Measurements from ENCODE around the gene IMPA2. TPM values are rescaled to one million over a fixed set of nuclear protein-coding genes. Genes with fewer than 3 reads are reported as not detected.
"Not testable (repeated sequence)": the region's sequence is repeated elsewhere in the genome, so short reads cannot be mapped to it uniquely, and the experiment has no call there.

Gene IMPA2
- total and polyA plus RNA-seq, 4 experiments from 2014 or later, result 4.9 to 9.8 (median 6.5) TPM

- H3K9me3 ChIP-seq (ENCODE audit: control insufficient read depth in 1 of 2, low read length in 2 of 2), result peaks cover 0 to 5% of the 10 kb centered on the region in 2 donors
- ChIA-PET CTCF (ENCODE audit: partially characterized antibody) (interaction anchor here (1.0 to 2.2 kb wide), 3 partner anchors 15 to 42 kb away, joined by 3 to 11 read pairs (median 8); no protein-coding TSS in a partner anchor), POLR2A (ENCODE audit: partially characterized antibody) (no interaction called here)
- Mint-ChIP-seq H3K9me3 (peaks cover 3 to 17% (median 16%) of the 10 kb centered on the region in 8 donors), H3K4me3 (no peak overlapping the region), H3K4me1 (peaks cover 0 to 7% (median 0%) of the 10 kb centered on the region in 4 donors), H3K27ac (no peak overlapping the region), H3K27me3 (peaks cover 2 to 3% of the 10 kb centered on the region in 2 donors), H3K36me3 (peaks cover 1 to 13% of the 10 kb centered on the region in 2 donors)
- H3K36me3 ChIP-seq (ENCODE audit: insufficient read depth, low read length), result no peaks in the 10 kb centered on the region
- intact Hi-C loops (cut with micrococcal nuclease), result no loop called here
- no peak for DNase-seq
- H3K27me3 ChIP-seq (ENCODE audit: insufficient read depth, low read length), result no peaks in the 10 kb centered on the region
- no peaks in the 10 kb centered on the region for H3K4me1 ChIP-seq (ENCODE audit: insufficient read depth, low read length)
- no peak overlapping the region for H3K4me3 ChIP-seq (ENCODE audit: low read length in 2 of 2)
- H3K27ac ChIP-seq (ENCODE audit: low read depth, low read length), result no peak overlapping the region
These were observed 28.2 kb upstream of the IMPA2 start for GRCh38 chr18:11953113-11953512.

- ChIA-PET CTCF (ENCODE audit: partially characterized antibody) (interaction anchor here (1.4 to 2.2 kb wide), 2 partner anchors 17 to 83 kb away, joined by 3 to 11 read pairs; no protein-coding TSS in a partner anchor), POLR2A (ENCODE audit: partially characterized antibody) (no interaction called here)
- H3K9me3 Mint-ChIP-seq, result peaks cover 3 to 17% (median 16%) of the 10 kb centered on the region in 8 donors
- Histone ChIP-seq H3K9me3 (ENCODE audit: control insufficient read depth in 1 of 2, low read length in 2 of 2) (peaks cover 0 to 5% of the 10 kb centered on the region in 2 donors), H3K27ac (ENCODE audit: low read depth, low read length) (no peak overlapping the region), H3K36me3 (ENCODE audit: insufficient read depth, low read length) (no peaks in the 10 kb centered on the region), H3K27me3 (ENCODE audit: insufficient read depth, low read length) (no peaks in the 10 kb centered on the region), H3K4me1 (ENCODE audit: insufficient read depth, low read length) (no peaks in the 10 kb centered on the region), H3K4me3 (ENCODE audit: low read length in 2 of 2) (no peak overlapping the region)
- DNase-seq, result no peak
- peaks cover 1 to 13% of the 10 kb centered on the region in 2 donors for H3K36me3 Mint-ChIP-seq
- intact Hi-C loops (cut with micrococcal nuclease), result no loop called here
- no peaks in the 10 kb centered on the region for H3K4me1 Mint-ChIP-seq
- H3K4me3 Mint-ChIP-seq, result no peak overlapping the region
- peaks cover 2 to 3% of the 10 kb centered on the region in 2 donors for H3K27me3 Mint-ChIP-seq
- H3K27ac Mint-ChIP-seq, result no peak overlapping the region
These were observed 25.9 kb upstream of the IMPA2 start for GRCh38 chr18:11955239-11956029.

GRCh38 chr18:11956371-11957308 is 24.7 kb upstream of the IMPA2 start:
- POLR2A ChIA-PET (ENCODE audit: partially characterized antibody), result no interaction called here

GRCh38 chr18:11957636-11958035 is 23.7 kb upstream of the IMPA2 start:
- no peaks in the 10 kb centered on the region for H3K27me3 ChIP-seq (ENCODE audit: insufficient read depth, low read length)
- Mint-ChIP-seq H3K4me3 (no peak overlapping the region), H3K9me3 (peaks cover 3 to 17% (median 16%) of the 10 kb centered on the region in 8 donors), H3K36me3 (peaks cover 1 to 13% of the 10 kb centered on the region in 2 donors), H3K27ac (no peak overlapping the region), H3K27me3 (peaks cover 3% of the 10 kb centered on the region in 2 donors), H3K4me1 (no peaks in the 10 kb centered on the region)
- ChIA-PET CTCF (ENCODE audit: partially characterized antibody) (no interaction called here), POLR2A (ENCODE audit: partially characterized antibody) (no interaction called here)
- no peaks in the 10 kb centered on the region for H3K4me1 ChIP-seq (ENCODE audit: insufficient read depth, low read length)
- no peak overlapping the region for H3K4me3 ChIP-seq (ENCODE audit: low read length in 2 of 2)
- no peak overlapping the region for H3K27ac ChIP-seq (ENCODE audit: low read depth, low read length)
- no peaks in the 10 kb centered on the region for H3K36me3 ChIP-seq (ENCODE audit: insufficient read depth, low read length)
- H3K9me3 ChIP-seq (ENCODE audit: control insufficient read depth in 1 of 2, low read length in 2 of 2), result peaks cover 0 to 5% of the 10 kb centered on the region in 2 donors
- intact Hi-C loops (cut with micrococcal nuclease), result no loop called here
- no peak for DNase-seq

More at GRCh38 chr18:11956371-11957308, 24.7 kb upstream of the IMPA2 start:
- intact Hi-C loops (cut with micrococcal nuclease), result no loop called here
- Histone ChIP-seq H3K4me1 (ENCODE audit: insufficient read depth, low read length) (no peaks in the 10 kb centered on the region), H3K9me3 (ENCODE audit: control insufficient read depth in 1 of 2, low read length in 2 of 2) (peaks cover 0 to 5% of the 10 kb centered on the region in 2 donors), H3K27ac (ENCODE audit: low read depth, low read length) (no peak overlapping the region), H3K4me3 (ENCODE audit: low read length in 2 of 2) (no peak overlapping the region), H3K27me3 (ENCODE audit: insufficient read depth, low read length) (no peaks in the 10 kb centered on the region), H3K36me3 (ENCODE audit: insufficient read depth, low read length) (no peaks in the 10 kb centered on the region)
- H3K9me3 Mint-ChIP-seq, result peaks cover 3 to 17% (median 16%) of the 10 kb centered on the region in 8 donors
- H3K4me1 Mint-ChIP-seq, result no peaks in the 10 kb centered on the region
- H3K36me3 Mint-ChIP-seq, result peaks cover 1 to 13% of the 10 kb centered on the region in 2 donors
- no peak for DNase-seq
- CTCF ChIA-PET (ENCODE audit: partially characterized antibody), result no interaction called here
- no peak overlapping the region for H3K4me3 Mint-ChIP-seq
- H3K27me3 Mint-ChIP-seq, result peaks cover 3% of the 10 kb centered on the region in 2 donors
- peak overlapping the region in 2 of 7 donors; percentile 14 to 25 for H3K27ac Mint-ChIP-seq

GRCh38 chr18:11959651-11960050 is 21.7 kb upstream of the IMPA2 start:
- H3K36me3 Mint-ChIP-seq, result peaks cover 1 to 13% of the 10 kb centered on the region in 2 donors
- H3K4me3 Mint-ChIP-seq; H3K36me3 ChIP-seq (ENCODE audit: insufficient read depth, low read length); H3K27me3 Mint-ChIP-seq; H3K27ac Mint-ChIP-seq; intact Hi-C loops (cut with micrococcal nuclease); H3K4me1 ChIP-seq (ENCODE audit: insufficient read depth, low read length); DNase-seq; CTCF ChIA-PET (ENCODE audit: partially characterized antibody); POLR2A ChIA-PET (ENCODE audit: partially characterized antibody); H3K9me3 ChIP-seq (ENCODE audit: control insufficient read depth in 1 of 2, low read length in 2 of 2); H3K4me3 ChIP-seq (ENCODE audit: low read length in 2 of 2); H3K27me3 ChIP-seq (ENCODE audit: insufficient read depth, low read length); H3K4me1 Mint-ChIP-seq; H3K27ac ChIP-seq (ENCODE audit: low read depth, low read length): not testable (repeated sequence)
- peaks cover 3 to 17% (median 16%) of the 10 kb centered on the region in 8 donors for H3K9me3 Mint-ChIP-seq

GRCh38 chr18:11960743-11961380 is 20.4 kb upstream of the IMPA2 start:
- ChIA-PET POLR2A (ENCODE audit: partially characterized antibody) (no interaction called here), CTCF (ENCODE audit: partially characterized antibody) (interaction anchor here (2.2 kb wide), 1 partner anchor 23 kb away, joined by 6 read pairs; no protein-coding TSS in a partner anchor)
- no peaks in the 10 kb centered on the region for H3K36me3 ChIP-seq (ENCODE audit: insufficient read depth, low read length)
- Mint-ChIP-seq H3K27me3 (peaks cover 2 to 3% of the 10 kb centered on the region in 2 donors), H3K4me3 (no peak overlapping the region), H3K9me3 (peaks cover 3 to 17% (median 16%) of the 10 kb centered on the region in 8 donors), H3K36me3 (peaks cover 1 to 13% of the 10 kb centered on the region in 2 donors), H3K27ac (peak overlapping the region in 2 of 7 donors; percentile 19 to 49), H3K4me1 (no peaks in the 10 kb centered on the region)
- no peak overlapping the region for H3K4me3 ChIP-seq (ENCODE audit: low read length in 2 of 2)
- intact Hi-C loops (cut with micrococcal nuclease), result no loop called here
- no peaks in the 10 kb centered on the region for H3K27me3 ChIP-seq (ENCODE audit: insufficient read depth, low read length)
- no peak for DNase-seq
- peaks cover 0 to 5% of the 10 kb centered on the region in 2 donors for H3K9me3 ChIP-seq (ENCODE audit: control insufficient read depth in 1 of 2, low read length in 2 of 2)
- no peak overlapping the region for H3K27ac ChIP-seq (ENCODE audit: low read depth, low read length)
- no peaks in the 10 kb centered on the region for H3K4me1 ChIP-seq (ENCODE audit: insufficient read depth, low read length)
